Mucosa of descending colon (tissue), 3 donors: ENCODE data around the gene CWC22. TPM values are rescaled to one million over a fixed set of nuclear protein-coding genes. Genes with fewer than 3 reads are reported as not detected.

ENCODE experiments used
- ATAC-seq: fragments of 200-7000 bp; cut with Tn5 transposase; one replicate; pipeline ENCODE4 v1.9.1; 2020; ENCODE audit warnings: mild to moderate bottlenecking, moderate library complexity
- DNase-seq, 3 donors: peaks; one replicate each; pipeline ENCODE4 v3.0.0-alpha.2; 2020
- H3K36me3 ChIP-seq: fragments of 200-600 bp; one replicate; pipeline ENCODE4 v1.8.0; 2021; ENCODE audit warnings: low read depth, mild to moderate bottlenecking
- H3K4me1 ChIP-seq: fragments of 200-600 bp; one replicate; pipeline ENCODE4 v1.8.0; 2021; ENCODE audit warnings: low read depth, mild to moderate bottlenecking
- H3K4me3 ChIP-seq: fragments of 200-600 bp; one replicate; pipeline ENCODE4 v1.8.0; 2021; ENCODE audit warnings: mild to moderate bottlenecking
- H3K9me3 ChIP-seq: fragments of 200-600 bp; one replicate; pipeline ENCODE4 v1.8.0; 2021; ENCODE audit warnings: mild to moderate bottlenecking
- intact Hi-C, 2 donors: fragments of 100-400 bp; cut with DNase I in 1 of 2; cut with micrococcal nuclease in 1 of 2; formaldehyde crosslinking; loops; one replicate each; pipeline versions ENCODE4 v1.11.0 to v1.11.1; 2022; cut with DNase I, micrococcal nuclease
- total RNA-seq, 3 donors: library from RNA; stranded (reverse); fragmentation: NEBNext Ultra II Directional in 2 of 3; extraction: Animal tissue kit (Norgen Biotek cat#: 25700) in 2 of 3; gene quantifications; one replicate each; pipeline versions ENCODE4 v1.2.1 to v1.2.4, GENCODE V29; 2021 to 2023
- TF ChIP-seq, protein P1 (sequence below): fragments of 200-600 bp; IDR thresholded peaks from one replicate; pipeline ENCODE4 v1.8.0; 2022; ENCODE audit warnings: antibody characterized with exemption, mild to moderate bottlenecking
- donor health status: DM: no; HTN: no; CAD: no; lungs with moderate emphysema.
- donor health status: DM: no; HTN: no; CAD: no.
- donor health status: DM: no; HTN: yes; CAD: no.

The CWC22 gene
- total RNA-seq, 3 donors from 2014 or later = 13.2 to 24.7 (median 14.0) TPM

DNA sequence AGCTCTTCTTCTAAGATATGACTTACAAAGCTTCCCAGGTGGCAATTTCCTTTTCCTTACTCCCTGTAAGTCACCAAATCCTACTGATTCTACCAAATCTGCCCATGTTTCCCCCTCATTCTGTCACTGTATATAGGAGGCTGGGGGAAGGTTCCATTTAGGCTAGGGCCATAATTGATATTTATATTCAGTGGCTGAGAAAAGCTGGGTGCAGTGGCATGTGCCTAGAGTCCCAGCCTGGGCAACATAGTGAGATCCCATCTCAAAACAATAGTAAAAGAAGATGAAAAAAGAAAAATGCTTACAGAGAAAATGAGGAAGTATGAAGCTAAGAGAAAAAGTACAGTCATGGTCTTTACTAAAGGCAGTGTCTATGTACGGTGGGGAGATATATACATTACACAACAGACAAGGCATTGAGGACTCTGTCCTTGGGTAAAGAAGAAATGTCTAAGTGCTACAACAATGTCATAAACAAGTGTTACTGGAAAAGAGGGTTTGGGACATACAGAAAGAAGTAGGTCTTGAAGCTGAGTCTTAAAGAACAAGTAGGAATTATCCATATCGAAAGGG lies 4.8 kb downstream of the CWC22 start:
- no peaks in the 10 kb centered on the region for H3K36me3 ChIP-seq
- no peak for ATAC-seq
- no peaks in the 10 kb centered on the region for H3K9me3 ChIP-seq
- no peak overlapping the region for H3K4me3 ChIP-seq
- peaks cover 20% of the 10 kb centered on the region for H3K4me1 ChIP-seq
- DNase-seq = no peak
- intact Hi-C loops = no loop called here
- TF ChIP-seq, protein P1, sequence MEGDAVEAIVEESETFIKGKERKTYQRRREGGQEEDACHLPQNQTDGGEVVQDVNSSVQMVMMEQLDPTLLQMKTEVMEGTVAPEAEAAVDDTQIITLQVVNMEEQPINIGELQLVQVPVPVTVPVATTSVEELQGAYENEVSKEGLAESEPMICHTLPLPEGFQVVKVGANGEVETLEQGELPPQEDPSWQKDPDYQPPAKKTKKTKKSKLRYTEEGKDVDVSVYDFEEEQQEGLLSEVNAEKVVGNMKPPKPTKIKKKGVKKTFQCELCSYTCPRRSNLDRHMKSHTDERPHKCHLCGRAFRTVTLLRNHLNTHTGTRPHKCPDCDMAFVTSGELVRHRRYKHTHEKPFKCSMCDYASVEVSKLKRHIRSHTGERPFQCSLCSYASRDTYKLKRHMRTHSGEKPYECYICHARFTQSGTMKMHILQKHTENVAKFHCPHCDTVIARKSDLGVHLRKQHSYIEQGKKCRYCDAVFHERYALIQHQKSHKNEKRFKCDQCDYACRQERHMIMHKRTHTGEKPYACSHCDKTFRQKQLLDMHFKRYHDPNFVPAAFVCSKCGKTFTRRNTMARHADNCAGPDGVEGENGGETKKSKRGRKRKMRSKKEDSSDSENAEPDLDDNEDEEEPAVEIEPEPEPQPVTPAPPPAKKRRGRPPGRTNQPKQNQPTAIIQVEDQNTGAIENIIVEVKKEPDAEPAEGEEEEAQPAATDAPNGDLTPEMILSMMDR = no peak

DNA sequence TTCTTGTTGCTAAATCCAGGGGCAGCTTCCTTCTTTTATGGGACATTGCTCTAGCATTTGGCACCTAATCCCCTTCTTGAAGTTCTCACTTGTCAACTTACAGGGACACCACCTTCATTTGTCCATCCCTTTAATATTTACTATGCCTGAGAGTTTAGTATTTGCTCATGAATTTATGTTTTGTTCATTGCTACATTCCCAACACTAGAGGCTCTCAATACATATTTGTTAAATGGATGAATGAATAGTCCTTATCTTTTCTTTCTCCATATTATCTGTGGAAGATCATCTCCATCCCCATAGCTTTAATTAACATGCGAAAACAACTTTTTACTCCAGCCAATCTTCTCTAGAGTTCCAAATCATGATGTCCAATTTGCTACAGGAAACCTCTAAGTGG lies 5.4 kb downstream of the CWC22 start:
- no peaks in the 10 kb centered on the region for H3K36me3 ChIP-seq
- no peak overlapping the region for H3K4me3 ChIP-seq
- H3K9me3 ChIP-seq = no peaks in the 10 kb centered on the region
- H3K4me1 ChIP-seq = peaks cover 20% of the 10 kb centered on the region
- DNase-seq (no peak), ATAC-seq (no peak)
- TF ChIP-seq, protein P1 = no peak
- intact Hi-C loops = no loop called here

DNA sequence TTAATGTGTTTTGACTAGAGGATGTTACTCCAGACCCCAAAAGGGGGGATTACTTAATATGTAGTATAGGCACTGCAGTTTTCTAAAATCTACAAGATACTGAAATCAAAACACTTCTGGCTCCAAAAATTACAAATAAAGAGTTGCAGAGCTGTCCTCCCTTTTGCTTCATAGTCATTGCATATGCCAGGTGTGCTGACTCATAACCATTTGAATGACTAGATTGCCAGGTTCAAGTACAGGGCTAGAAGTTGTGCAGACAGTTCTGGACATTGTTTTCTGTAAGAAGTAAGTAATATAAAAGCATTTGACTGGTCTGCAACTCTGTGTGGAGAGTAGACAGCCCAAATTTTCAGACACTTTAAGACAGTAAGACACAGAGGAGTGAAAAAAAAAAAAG lies 6.7 kb downstream of the CWC22 start:
- no peak for DNase-seq
- Histone ChIP-seq H3K4me3 (no peak overlapping the region), H3K36me3 (no peaks in the 10 kb centered on the region), H3K9me3 (no peaks in the 10 kb centered on the region), H3K4me1 (peaks cover 12% of the 10 kb centered on the region)
- intact Hi-C loops = no loop called here
- TF ChIP-seq, protein P1 = no peak
- ATAC-seq = no peak

DNA sequence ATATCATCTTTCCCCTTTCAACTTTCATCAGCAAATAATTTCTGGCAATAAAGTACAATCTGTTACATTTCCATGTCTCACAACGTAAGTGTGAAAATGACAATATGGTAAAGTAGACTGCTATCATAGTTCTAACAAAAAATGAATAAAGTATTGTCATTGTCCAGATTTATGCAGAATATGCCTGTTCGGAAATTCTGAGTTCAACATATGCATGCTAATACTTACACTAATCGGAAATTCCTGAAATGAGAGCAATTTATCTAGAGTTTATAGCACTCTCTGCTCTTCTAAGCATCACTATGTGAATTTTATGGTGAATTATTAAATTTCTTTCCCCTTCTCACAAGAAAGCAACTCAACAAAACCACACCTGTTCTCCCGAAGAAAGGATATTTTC lies 8.1 kb downstream of the CWC22 start:
- intact Hi-C loops = no loop called here
- Histone ChIP-seq H3K36me3 (no peaks in the 10 kb centered on the region), H3K9me3 (no peaks in the 10 kb centered on the region), H3K4me3 (no peak overlapping the region), H3K4me1 (peaks cover 8% of the 10 kb centered on the region)
- ATAC-seq = no peak
- TF ChIP-seq, protein P1 = no peak
- no peak for DNase-seq

DNA sequence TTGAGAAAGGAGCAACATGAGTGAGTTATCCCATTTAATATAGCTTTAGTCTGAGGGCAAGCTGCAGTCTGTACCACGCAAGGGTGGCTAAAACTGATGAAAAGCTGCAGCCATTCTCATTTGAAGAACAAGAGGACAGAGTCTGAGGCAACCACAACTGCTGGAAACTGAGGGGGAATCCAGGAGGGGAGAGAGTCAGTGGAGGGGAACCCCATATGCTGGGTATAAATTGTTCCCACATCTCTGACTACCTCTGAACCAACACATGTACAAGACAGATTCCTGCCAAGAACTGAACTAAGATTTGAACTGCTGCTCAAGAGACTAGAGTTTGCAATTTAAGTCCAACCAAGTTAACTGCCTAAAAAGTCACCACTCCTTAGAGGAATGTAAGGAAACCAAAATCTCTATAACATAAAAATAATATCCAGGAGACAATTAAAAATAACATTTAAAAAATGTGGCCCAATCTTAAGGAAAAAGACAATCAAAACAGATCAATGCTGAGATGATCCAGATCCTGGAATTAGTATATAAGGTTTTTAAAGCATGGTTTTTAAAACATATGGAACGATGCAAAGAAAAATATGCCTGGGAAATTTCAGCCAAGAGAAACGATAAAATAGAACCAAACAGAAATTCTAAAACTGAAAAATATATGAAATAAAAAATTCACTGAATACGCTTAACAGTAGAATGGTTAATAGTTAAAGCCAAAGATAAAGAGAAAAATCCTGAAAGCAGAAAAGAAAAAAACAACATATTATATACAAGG lies 11.2 kb downstream of the CWC22 start:
- no peak for DNase-seq
- no peaks in the 10 kb centered on the region for H3K4me1 ChIP-seq
- no peaks in the 10 kb centered on the region for H3K36me3 ChIP-seq
- TF ChIP-seq, protein P1 = no peak
- no peak overlapping the region for H3K4me3 ChIP-seq
- intact Hi-C loops = no loop called here
- H3K9me3 ChIP-seq = no peaks in the 10 kb centered on the region
- ATAC-seq = no peak
